Suppressor macrophage treated with lipopolysaccharide for 1 hour (primary cell): ENCODE measurements around the gene GTF3C4.

ENCODE experiments used
- DNase-seq, 3 donors: peaks; one replicate each; pipeline ENCODE4 v3.0.0-alpha.2; 2020 to 2022

Gene GTF3C4

GRCh38 chr9:132648685-132649084, 21.6 kb upstream of the GTF3C4 start:
- DNase-seq = no peak

- peak; percentile 33 to 55 (median 33) for DNase-seq
Observed at GRCh38 chr9:132651259-132651658, 19.0 kb upstream of the GTF3C4 start.

GRCh38 chr9:132656299-132656698, 14.0 kb upstream of the GTF3C4 start:
- no peak for DNase-seq

GRCh38 chr9:132662152-132662945, 7.9 kb upstream of the GTF3C4 start:
- DNase-seq = no peak

- no peak for DNase-seq
Observed at GRCh38 chr9:132663117-132663516, 7.1 kb upstream of the GTF3C4 start.

- DNase-seq = no peak
Observed at GRCh38 chr9:132663851-132664250, 6.4 kb upstream of the GTF3C4 start.

- peak in 1 of 3 donors; percentile 70 for DNase-seq
Observed at GRCh38 chr9:132669319-132669697, 956 bp upstream of the GTF3C4 start.

- peak; percentile 90 to 96 (median 93) for DNase-seq
Observed at GRCh38 chr9:132669698-132670456, 387 bp upstream of the GTF3C4 start, which contains the start of gene DDX31. DDX31 (minus strand) TSS chr9:132669983; CDS start chr9:132669934, 49 bp downstream.

GRCh38 chr9:132671620-132672412, 1.6 kb downstream of the GTF3C4 start:
- DNase-seq = peak in 2 of 3 donors; percentile 29 to 33

GRCh38 chr9:132672413-132672690, 2.1 kb downstream of the GTF3C4 start:
- peak in 2 of 3 donors; percentile 9 to 29 for DNase-seq

GRCh38 chr9:132673355-132673754, 3.1 kb downstream of the GTF3C4 start:
- DNase-seq = peak; percentile 17 to 25 (median 22)

GRCh38 chr9:132674485-132674884, 4.2 kb downstream of the GTF3C4 start:
- DNase-seq = no peak

GRCh38 chr9:132677976-132678375, 7.7 kb downstream of the GTF3C4 start:
- DNase-seq = no peak

GRCh38 chr9:132679946-132680625, 9.8 kb downstream of the GTF3C4 start:
- DNase-seq = no peak

GRCh38 chr9:132681561-132681960, 11.3 kb downstream of the GTF3C4 start:
- DNase-seq = no peak

GRCh38 chr9:132683873-132684272, 13.6 kb downstream of the GTF3C4 start:
- DNase-seq = no peak

GRCh38 chr9:132690696-132691095, 20.4 kb downstream of the GTF3C4 start:
- DNase-seq = no peak

- peak; percentile 54 to 68 (median 59) for DNase-seq
Observed at GRCh38 chr9:132694144-132694543, 23.9 kb downstream of the GTF3C4 start.

GRCh38 chr9:132697230-132697629, 27.0 kb downstream of the GTF3C4 start:
- no peak for DNase-seq

GRCh38 chr9:132698989-132699388, 28.7 kb downstream of the GTF3C4 start:
- DNase-seq = no peak

GRCh38 chr9:132699956-132700355, 29.7 kb downstream of the GTF3C4 start:
- no peak for DNase-seq

- DNase-seq = no peak
Observed at GRCh38 chr9:132702254-132702653, 32.0 kb downstream of the GTF3C4 start.

- no peak for DNase-seq
Observed at GRCh38 chr9:132703336-132703735, 33.1 kb downstream of the GTF3C4 start.
